ENCODE results near the gene ARF4.
A peak's percentile ranks its signal among the peaks of the same experiment; 100 is the strongest.
"Not testable (repeated sequence)": the region's sequence is repeated elsewhere in the genome, so short reads cannot be mapped to it uniquely, and the experiment has no call there.

Gene ARF4

GRCh38 chr3:57597127-57597923 is at the start of gene ARF4:
Gene ARF4, minus strand, starts transcription at chr3:57597344. Its CDS starts 204 bp downstream, at chr3:57597140.
- peak; percentile 100 for DNase-seq (ENCODE audit: low spot score)

DNA sequence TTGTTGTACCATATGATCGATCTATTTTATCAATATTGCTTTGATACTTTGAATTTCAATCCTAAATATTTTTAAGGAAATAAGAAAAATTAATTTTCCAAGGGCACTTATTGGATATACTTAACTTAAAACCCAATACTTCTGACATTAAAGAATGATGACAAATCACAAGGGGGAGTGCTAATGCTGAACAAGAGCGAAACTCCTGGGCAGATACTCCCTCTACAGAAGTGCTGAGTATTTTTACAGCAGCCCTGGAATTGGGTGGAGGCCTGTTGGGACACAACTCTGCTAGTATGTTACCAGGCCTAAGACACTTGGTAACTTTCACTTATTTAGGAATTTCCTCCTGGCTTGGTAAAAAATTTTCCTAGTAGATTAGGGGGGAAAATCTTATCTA is 49.6 kb upstream of the ARF4 start:
- DNase-seq (ENCODE audit: low spot score): peak; percentile 7

GRCh38 chr3:57644740-57645139 is 47.6 kb upstream of the ARF4 start:
- DNase-seq (ENCODE audit: low spot score): no peak

GRCh38 chr3:57637391-57637790 is 40.2 kb upstream of the ARF4 start:
- no peak for DNase-seq (ENCODE audit: low spot score)

- DNase-seq (ENCODE audit: low spot score): not testable (repeated sequence)
These were observed 37.1 kb upstream of the ARF4 start for GRCh38 chr3:57634259-57634658.

GRCh38 chr3:57627976-57628375 is 30.8 kb upstream of the ARF4 start:
- no peak for DNase-seq (ENCODE audit: low spot score)

DNA sequence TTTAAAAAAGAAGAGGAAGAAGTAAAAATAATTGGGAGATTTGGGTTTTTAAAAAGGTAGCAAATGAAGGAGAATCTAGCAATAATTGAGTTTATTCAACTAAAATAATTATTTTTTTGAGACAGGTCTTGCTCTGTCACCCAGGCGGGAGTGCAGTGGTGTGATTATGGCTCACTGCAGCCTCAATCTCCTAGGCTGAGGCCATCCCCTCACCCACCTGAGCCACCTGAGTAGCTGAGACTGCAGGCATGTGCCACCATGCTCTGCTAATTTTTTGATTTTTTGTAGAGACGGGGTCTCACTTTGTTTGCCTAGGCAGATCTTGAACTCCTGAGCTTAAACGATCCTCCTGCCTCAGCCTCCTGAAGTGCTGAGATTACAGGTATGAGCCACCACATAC is 27.7 kb upstream of the ARF4 start:
- DNase-seq (ENCODE audit: low spot score): no peak

GRCh38 chr3:57622362-57622761 is 25.2 kb upstream of the ARF4 start:
- DNase-seq (ENCODE audit: low spot score): no peak

- DNase-seq (ENCODE audit: low spot score): no peak
These were observed 20.6 kb upstream of the ARF4 start for GRCh38 chr3:57617739-57618138.

GRCh38 chr3:57616233-57616632 is 19.1 kb upstream of the ARF4 start:
- no peak for DNase-seq (ENCODE audit: low spot score)

GRCh38 chr3:57611870-57612269 is 14.7 kb upstream of the ARF4 start:
- not testable (repeated sequence) for DNase-seq (ENCODE audit: low spot score)

DNA sequence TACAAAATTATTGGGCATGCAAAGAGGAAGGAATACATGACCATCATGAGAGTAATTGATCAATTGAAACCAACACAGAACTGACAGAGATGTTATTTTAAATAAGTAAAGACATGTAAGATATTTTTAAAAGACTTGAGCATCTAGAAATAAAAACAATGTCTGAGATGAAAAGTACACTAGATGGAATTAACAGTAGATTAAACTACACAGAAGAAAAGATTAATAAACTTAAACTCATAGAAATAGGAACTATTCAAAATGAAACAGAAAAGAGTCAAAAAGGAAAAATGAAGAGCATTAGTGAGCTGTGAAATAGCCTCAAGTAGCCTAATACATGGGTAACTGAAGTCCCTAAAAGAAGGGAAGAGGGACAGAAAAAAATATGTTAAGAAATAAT is 8.5 kb upstream of the ARF4 start:
- no peak for DNase-seq (ENCODE audit: low spot score)

DNA sequence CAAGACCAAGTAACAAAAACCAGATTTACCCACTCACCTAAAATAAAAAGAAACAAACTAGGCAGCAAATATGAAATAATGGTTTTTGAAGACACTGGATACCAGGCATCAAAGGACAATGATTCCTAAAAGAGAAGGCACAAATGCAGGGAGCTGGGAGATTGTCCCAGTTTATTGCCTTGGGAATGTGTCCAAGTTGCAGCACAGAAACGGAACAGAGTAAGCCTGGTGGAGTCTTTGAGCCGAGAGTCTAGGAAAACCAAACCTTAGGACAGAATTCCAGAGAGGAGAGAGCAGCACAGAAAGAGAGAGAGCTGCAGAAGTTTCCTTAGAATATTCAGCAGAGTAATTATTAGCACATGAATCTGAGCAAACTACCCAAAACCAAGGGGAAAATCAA is 7.8 kb upstream of the ARF4 start:
- DNase-seq (ENCODE audit: low spot score): no peak

- DNase-seq (ENCODE audit: low spot score): no peak
These were observed 3.1 kb upstream of the ARF4 start for GRCh38 chr3:57600195-57600594.

DNA sequence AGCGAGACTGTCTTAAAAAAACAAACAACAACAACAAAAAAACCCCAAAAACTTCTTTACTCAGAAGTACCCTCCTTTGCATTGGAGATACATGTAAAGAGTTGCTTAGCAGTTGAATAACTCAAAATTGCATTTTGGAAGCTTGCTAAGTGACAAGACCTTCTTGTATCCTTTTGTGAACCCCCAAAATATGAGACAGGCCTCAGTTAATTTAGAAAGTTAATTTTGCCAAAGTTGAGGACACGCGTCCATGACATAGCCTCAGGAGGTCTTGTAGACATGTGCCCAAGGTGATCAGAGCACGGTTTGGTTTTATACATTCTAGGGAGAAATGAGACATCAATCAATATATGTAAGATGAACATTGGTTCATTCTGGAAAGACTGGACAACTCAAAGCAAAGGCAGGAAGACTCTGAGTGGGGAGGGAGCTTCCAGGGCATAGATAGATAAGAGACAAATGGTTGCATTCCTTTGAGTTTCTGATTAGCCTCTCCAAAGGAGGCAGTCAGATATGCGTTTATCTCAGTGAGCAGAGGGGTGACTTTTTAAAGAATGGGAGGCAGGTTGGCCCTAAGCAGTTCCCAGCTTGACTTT is 1.7 kb upstream of the ARF4 start:
- DNase-seq (ENCODE audit: low spot score): no peak

- peak; percentile 46 for DNase-seq (ENCODE audit: low spot score)
These were observed 533 bp downstream of the ARF4 start for GRCh38 chr3:57596495-57597126.

DNA sequence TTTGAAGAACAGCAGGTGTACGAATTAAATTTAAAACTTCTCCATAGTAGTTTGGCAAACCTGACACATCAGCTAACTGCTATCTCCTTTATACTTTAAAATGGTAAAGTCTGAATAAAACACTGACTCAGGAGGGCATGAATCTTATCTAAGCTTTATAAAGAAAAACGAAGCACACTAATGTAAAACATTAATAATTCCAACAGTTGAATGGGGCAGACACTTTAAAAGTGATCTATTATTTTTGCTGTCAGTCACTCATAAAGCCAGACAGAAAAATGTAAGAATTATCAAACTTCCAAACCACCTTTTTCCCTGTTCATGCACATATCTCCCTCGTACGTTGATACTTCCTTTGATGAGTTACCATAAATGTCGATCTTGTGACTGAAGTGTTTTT is 2.6 kb downstream of the ARF4 start:
- DNase-seq (ENCODE audit: low spot score): no peak

DNA sequence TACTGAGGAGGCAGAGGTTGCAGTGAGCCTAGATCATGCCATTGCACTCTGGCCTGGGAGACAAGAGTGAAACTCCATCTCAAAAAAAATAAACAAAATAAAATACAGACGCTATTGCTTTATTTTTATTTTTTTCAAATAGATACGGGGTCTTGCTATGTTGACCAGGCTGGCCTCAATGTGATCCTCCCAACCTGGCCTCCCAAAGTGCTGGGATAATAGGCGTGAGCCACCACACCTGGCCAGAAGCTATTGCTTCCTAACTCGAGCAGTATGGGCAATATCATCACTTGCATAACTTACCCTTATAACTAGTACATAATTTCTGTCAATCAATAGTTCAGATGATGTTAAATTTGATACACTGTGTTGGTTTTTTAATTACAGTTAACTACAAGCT is 3.0 kb downstream of the ARF4 start:
- no peak for DNase-seq (ENCODE audit: low spot score)

DNA sequence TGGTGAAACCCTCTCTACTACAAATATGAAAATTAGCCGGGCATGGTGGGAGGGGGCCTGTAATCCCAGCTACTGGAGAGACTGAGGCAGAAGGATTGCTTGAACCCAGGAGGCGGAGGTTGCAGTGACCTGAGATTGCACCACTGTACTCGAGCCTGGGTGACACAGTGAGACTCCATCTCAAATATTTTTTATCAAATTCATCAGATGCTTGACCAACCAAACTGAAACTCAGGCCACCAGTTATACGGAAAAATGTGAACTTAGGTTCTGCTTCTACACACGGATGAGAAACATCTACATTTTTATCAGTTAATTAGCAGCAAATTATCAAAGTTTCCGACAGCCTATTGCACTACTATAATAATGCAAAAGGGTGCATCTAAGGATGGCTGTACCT is 4.8 kb downstream of the ARF4 start:
- DNase-seq (ENCODE audit: low spot score): no peak

DNA sequence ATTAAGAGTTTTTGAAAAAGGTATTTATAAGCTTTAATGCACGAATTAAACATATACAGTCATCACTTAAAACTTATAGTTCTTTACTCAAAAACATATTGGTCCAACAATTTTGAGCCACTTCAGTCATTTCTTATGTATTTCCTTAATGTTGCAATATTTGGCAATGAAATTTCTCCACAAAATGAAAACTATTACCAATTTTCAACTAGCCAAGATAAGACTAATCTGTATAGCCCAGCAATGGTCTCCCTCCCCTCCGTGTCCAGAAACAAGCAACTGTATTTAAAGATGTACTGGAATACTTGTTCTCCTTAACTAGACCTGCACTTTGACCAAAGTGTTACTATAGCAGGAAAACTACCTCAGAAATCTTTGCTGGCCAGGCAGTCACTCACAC is 9.2 kb downstream of the ARF4 start:
- DNase-seq (ENCODE audit: low spot score): no peak

- DNase-seq (ENCODE audit: low spot score): no peak
These were observed 10.4 kb downstream of the ARF4 start for GRCh38 chr3:57586778-57587177.

DNA sequence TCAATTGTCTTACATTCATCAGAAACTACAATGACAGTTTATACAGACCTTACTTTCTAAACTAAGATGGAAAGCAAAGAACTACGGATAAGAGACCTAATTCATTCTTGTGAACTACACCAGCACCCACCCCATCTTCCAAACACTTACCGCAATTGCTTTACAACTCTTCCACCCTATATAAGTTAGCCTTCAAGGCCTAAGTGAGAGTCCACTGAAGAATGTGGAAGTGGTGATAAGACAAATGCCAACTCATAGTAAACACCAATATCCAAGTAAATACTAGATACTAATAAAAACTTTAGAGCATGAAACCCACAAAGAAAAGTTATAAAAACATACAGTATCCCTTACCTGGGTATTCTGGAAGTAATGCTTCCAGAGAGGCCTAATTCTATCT is 13.6 kb downstream of the ARF4 start:
- no peak for DNase-seq (ENCODE audit: low spot score)

- DNase-seq (ENCODE audit: low spot score): peak; percentile 9
These were observed 14.5 kb downstream of the ARF4 start for GRCh38 chr3:57582474-57583168.

Measured in CD4-positive, alpha-beta T cell treated with Interleukin-15 for 4 hours (primary cell).